ENCODE results near the gene HSD17B10.

- no peak for TF ChIP-seq MTA3 (CRISPR knock-in tag; IDR thresholded peaks at IDR 0.05)
- TF ChIP-seq, protein P1, sequence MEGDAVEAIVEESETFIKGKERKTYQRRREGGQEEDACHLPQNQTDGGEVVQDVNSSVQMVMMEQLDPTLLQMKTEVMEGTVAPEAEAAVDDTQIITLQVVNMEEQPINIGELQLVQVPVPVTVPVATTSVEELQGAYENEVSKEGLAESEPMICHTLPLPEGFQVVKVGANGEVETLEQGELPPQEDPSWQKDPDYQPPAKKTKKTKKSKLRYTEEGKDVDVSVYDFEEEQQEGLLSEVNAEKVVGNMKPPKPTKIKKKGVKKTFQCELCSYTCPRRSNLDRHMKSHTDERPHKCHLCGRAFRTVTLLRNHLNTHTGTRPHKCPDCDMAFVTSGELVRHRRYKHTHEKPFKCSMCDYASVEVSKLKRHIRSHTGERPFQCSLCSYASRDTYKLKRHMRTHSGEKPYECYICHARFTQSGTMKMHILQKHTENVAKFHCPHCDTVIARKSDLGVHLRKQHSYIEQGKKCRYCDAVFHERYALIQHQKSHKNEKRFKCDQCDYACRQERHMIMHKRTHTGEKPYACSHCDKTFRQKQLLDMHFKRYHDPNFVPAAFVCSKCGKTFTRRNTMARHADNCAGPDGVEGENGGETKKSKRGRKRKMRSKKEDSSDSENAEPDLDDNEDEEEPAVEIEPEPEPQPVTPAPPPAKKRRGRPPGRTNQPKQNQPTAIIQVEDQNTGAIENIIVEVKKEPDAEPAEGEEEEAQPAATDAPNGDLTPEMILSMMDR (CRISPR knock-in tag; IDR thresholded peaks at IDR 0.05): no peak
- TF ChIP-seq ZNF747 (CRISPR knock-in tag; IDR thresholded peaks at IDR 0.05; ENCODE audit: borderline replicate concordance): no peak
- no peak for TF ChIP-seq POLR2A (IDR thresholded peaks at IDR 0.05; ENCODE audit: insufficient read depth in 1 of 2, low read depth in 2 of 2, low read length in 2 of 2)
- TF ChIP-seq GTF2F1 (IDR thresholded peaks at IDR 0.05; ENCODE audit: low read length): no peak
- no peak for TF ChIP-seq JUN (CRISPR knock-in tag; IDR thresholded peaks at IDR 0.05)
- no peak for TF ChIP-seq IRF9 (CRISPR knock-in tag; IDR thresholded peaks at IDR 0.05; ENCODE audit: borderline replicate concordance)
- TF ChIP-seq ZNF121 (CRISPR knock-in tag; IDR thresholded peaks at IDR 0.05): no peak
- TF ChIP-seq SMAD3 (CRISPR knock-in tag; IDR thresholded peaks at IDR 0.05): no peak
- TF ChIP-seq, protein P2, sequence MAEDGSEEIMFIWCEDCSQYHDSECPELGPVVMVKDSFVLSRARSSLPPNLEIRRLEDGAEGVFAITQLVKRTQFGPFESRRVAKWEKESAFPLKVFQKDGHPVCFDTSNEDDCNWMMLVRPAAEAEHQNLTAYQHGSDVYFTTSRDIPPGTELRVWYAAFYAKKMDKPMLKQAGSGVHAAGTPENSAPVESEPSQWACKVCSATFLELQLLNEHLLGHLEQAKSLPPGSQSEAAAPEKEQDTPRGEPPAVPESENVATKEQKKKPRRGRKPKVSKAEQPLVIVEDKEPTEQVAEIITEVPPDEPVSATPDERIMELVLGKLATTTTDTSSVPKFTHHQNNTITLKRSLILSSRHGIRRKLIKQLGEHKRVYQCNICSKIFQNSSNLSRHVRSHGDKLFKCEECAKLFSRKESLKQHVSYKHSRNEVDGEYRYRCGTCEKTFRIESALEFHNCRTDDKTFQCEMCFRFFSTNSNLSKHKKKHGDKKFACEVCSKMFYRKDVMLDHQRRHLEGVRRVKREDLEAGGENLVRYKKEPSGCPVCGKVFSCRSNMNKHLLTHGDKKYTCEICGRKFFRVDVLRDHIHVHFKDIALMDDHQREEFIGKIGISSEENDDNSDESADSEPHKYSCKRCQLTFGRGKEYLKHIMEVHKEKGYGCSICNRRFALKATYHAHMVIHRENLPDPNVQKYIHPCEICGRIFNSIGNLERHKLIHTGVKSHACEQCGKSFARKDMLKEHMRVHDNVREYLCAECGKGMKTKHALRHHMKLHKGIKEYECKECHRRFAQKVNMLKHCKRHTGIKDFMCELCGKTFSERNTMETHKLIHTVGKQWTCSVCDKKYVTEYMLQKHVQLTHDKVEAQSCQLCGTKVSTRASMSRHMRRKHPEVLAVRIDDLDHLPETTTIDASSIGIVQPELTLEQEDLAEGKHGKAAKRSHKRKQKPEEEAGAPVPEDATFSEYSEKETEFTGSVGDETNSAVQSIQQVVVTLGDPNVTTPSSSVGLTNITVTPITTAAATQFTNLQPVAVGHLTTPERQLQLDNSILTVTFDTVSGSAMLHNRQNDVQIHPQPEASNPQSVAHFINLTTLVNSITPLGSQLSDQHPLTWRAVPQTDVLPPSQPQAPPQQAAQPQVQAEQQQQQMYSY (CRISPR knock-in tag; IDR thresholded peaks at IDR 0.05): no peak
- no peak for TF ChIP-seq TCF7L2 (IDR thresholded peaks at IDR 0.05; ENCODE audit: low read depth, low read length)
- TF ChIP-seq POLR2AphosphoS5 (IDR thresholded peaks at IDR 0.05; ENCODE audit: low read depth, low read length): no peak
Measured at GRCh38 chrX:53383376-53384076, 50.6 kb downstream of the HSD17B10 start.

Measured in HepG2 (cell line).